Measurements from ENCODE around the gene PFN1.

- TF ChIP-seq CTCF (IDR thresholded peaks at IDR 0.05; ENCODE audit: extremely low read depth in 1 of 2, insufficient read depth in 1 of 2, low read depth in 1 of 2, low read length in 2 of 2) (no peak), JUN (IDR thresholded peaks at IDR 0.05; ENCODE audit: borderline replicate concordance, insufficient read depth, insufficient read length, low read depth) (no peak), MYC (IDR thresholded peaks at IDR 0.05; ENCODE audit: low read depth, low read length) (no peak)
Observed at GRCh38 chr17:4986403-4986802, 38.1 kb upstream of the PFN1 start.

All from endothelial cell of umbilical vein (primary cell).